OCI-LY3 (cell line): Measurements from ENCODE around the gene GRAMD2B.

Source experiments
- H2AFZ ChIP-seq: fragments of 200-600, 300-600 bp; shearing (Covaris generic); 2 replicates; pipeline ENCODE4 v1.6.0; 2014; ENCODE audit warnings: antibody characterized with exemption, low read depth, low read length
- H3K27ac ChIP-seq: fragments of 200-600, 300-600 bp; sonication (generic); 2 replicates; pipeline ENCODE4 v1.5.1; 2014; ENCODE audit warnings: mild to moderate bottlenecking, low read length, moderate library complexity, mixed read lengths
- H3K27me3 ChIP-seq: fragments of 200-600, 300-600 bp; sonication (generic); 2 replicates; pipeline ENCODE4 v1.6.1; 2014; ENCODE audit warnings: low read depth, low read length, mixed read lengths
- H3K36me3 ChIP-seq: fragments of 200-600, 300-600 bp; sonication (generic); replicated peaks from 2 replicates; pipeline ENCODE3; 2014; ENCODE audit warnings: low read depth, low read length, mixed read lengths
- H3K4me1 ChIP-seq: fragments of 300-600, 200-600 bp; sonication (generic); 2 replicates; pipeline ENCODE4 v1.6.1; 2014; ENCODE audit warnings: low read length, mixed read lengths
- H3K4me2 ChIP-seq: fragments of 200-600, 300-600 bp; sonication (generic); 2 replicates; pipeline ENCODE4 v1.6.1; 2014; ENCODE audit warnings: low read length, mixed read lengths
- H3K4me3 ChIP-seq: fragments of 300-600, 200-600 bp; sonication (generic); 2 replicates; pipeline ENCODE4 v1.5.1; 2014; ENCODE audit warnings: antibody characterized with exemption, mild to moderate bottlenecking, low read length, moderate library complexity
- H3K79me2 ChIP-seq: fragments of 300-600, 200-600 bp; shearing (Covaris generic); 2 replicates; pipeline ENCODE4 v1.6.1; 2014; ENCODE audit warnings: mild to moderate bottlenecking, low read length, mixed read lengths
- H3K9ac ChIP-seq: fragments of 300-600, 200-600 bp; shearing (Covaris generic); 2 replicates; pipeline ENCODE4 v1.6.0; 2014; ENCODE audit warnings: mild to moderate bottlenecking, low read length, moderate library complexity
- H3K9me3 ChIP-seq: fragments of 200-600, 300-600 bp; shearing (Covaris generic); 2 replicates; pipeline ENCODE4 v1.6.1; 2014; ENCODE audit warnings: low read length, mixed read lengths; ENCODE audit not compliant: insufficient read depth
- H4K20me1 ChIP-seq: fragments of 200-600, 300-600 bp; sonication (generic); 2 replicates; pipeline ENCODE4 v1.6.1; 2016; ENCODE audit warnings: low read length, mixed read lengths; ENCODE audit not compliant: insufficient read depth
- CTCF ChIP-seq: fragments of 200-600, 300-600 bp; sonication (generic); IDR thresholded peaks from 2 replicates; pipeline ENCODE4 v1.5.1; 2014; ENCODE audit warnings: antibody characterized with exemption, low read length, low read depth
- EZH2phosphoT487 ChIP-seq: fragments of 200-600 bp; shearing (Covaris generic); IDR thresholded peaks from 2 replicates; pipeline ENCODE4 v1.6.1; 2018; ENCODE audit warnings: antibody characterized with exemption, mixed run types, low read depth

GRAMD2B gene

DNA sequence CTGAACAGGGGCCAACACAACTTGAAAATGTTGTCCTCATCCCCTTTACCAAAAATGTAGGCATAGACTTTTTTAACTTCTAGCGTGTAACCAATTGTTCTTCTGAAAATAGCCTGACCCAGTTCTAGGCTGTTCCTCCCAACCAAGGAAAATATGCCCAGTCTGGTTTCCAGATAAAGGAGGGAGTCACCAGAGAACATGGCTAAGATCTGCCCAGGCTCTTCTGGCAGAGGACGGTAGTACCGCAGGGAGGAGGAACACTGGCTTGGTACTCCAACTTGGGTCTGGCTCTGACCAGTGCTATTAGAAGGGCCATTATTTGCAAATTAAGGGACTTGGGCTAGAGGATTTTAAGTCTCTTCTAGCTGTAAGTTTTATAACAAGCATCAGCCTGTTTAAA lies 63.1 kb downstream of the GRAMD2B start:
- TF ChIP-seq EZH2phosphoT487 (no peak), CTCF (no peak)
- H3K9me3 ChIP-seq, result no peaks in the 10 kb centered on the region
- no peaks in the 10 kb centered on the region for H4K20me1 ChIP-seq
- no peaks in the 10 kb centered on the region for H3K36me3 ChIP-seq
- H3K27ac ChIP-seq, result no peak overlapping the region
- no peaks in the 10 kb centered on the region for H3K27me3 ChIP-seq
- no peaks in the 10 kb centered on the region for H3K79me2 ChIP-seq
- H3K4me2 ChIP-seq, result no peak overlapping the region
- no peak overlapping the region for H3K9ac ChIP-seq
- no peaks in the 10 kb centered on the region for H3K4me1 ChIP-seq
- no peak overlapping the region for H3K4me3 ChIP-seq
- H2AFZ ChIP-seq, result no peak overlapping the region

GRCh38 chr5:126487596-126487995 lies 64.4 kb downstream of the GRAMD2B start:
- Histone ChIP-seq H3K4me2 (no peak overlapping the region), H3K4me1 (no peaks in the 10 kb centered on the region), H3K4me3 (no peak overlapping the region), H3K9me3 (no peaks in the 10 kb centered on the region), H3K27ac (no peak overlapping the region), H2AFZ (no peak overlapping the region), H3K36me3 (no peaks in the 10 kb centered on the region), H3K27me3 (no peaks in the 10 kb centered on the region), H3K9ac (no peak overlapping the region), H3K79me2 (no peaks in the 10 kb centered on the region), H4K20me1 (no peaks in the 10 kb centered on the region)
- TF ChIP-seq EZH2phosphoT487, result no peak
- TF ChIP-seq CTCF, result no peak

DNA sequence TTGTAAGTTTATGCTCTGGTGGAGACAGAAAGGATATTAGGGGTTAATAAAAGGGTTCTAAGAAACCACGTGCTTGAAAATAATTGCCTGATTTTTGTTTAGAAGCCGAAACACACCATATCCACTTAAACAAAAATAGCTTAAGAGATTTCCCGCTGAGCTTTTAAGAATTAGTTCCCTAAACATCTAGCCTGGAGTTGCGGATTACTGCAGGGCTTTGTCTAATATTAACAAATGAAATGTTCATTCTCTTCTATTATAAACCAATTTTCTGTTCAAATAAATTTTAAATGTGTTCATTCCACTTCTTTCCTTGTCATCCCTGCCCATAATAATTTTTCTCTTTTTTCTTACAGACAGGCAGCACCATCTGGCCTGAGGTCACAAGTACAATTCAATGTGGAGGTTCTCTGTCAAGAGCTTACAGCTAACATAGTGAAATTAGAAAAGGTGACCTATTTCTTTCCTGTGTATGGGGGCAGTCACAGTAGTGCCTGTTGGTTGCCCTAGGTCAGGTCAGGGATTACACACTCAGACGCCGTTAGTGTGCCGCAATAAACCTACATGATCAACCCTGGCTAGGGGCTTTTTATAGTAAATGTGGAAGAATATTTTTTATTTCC lies 65.3 kb downstream of the GRAMD2B start:
- no peak overlapping the region for H3K4me3 ChIP-seq
- no peaks in the 10 kb centered on the region for H4K20me1 ChIP-seq
- H3K36me3 ChIP-seq, result no peaks in the 10 kb centered on the region
- H3K27me3 ChIP-seq, result no peaks in the 10 kb centered on the region
- H2AFZ ChIP-seq, result no peak overlapping the region
- no peaks in the 10 kb centered on the region for H3K79me2 ChIP-seq
- H3K9ac ChIP-seq, result no peak overlapping the region
- no peak overlapping the region for H3K4me2 ChIP-seq
- H3K9me3 ChIP-seq, result no peaks in the 10 kb centered on the region
- H3K27ac ChIP-seq, result no peak overlapping the region
- H3K4me1 ChIP-seq, result no peaks in the 10 kb centered on the region
- no peak for TF ChIP-seq CTCF
- no peak for TF ChIP-seq EZH2phosphoT487

- TF ChIP-seq EZH2phosphoT487 (no peak), CTCF (no peak)
- H3K4me3 ChIP-seq, result no peak overlapping the region
- peaks cover 4% of the 10 kb centered on the region; the same call in 1 of the 2 replicates for H3K4me1 ChIP-seq
- no peak overlapping the region for H3K27ac ChIP-seq
- no peak overlapping the region for H2AFZ ChIP-seq
- H3K9ac ChIP-seq, result no peak overlapping the region
- no peak overlapping the region for H3K4me2 ChIP-seq
- H4K20me1 ChIP-seq, result no peaks in the 10 kb centered on the region
- no peaks in the 10 kb centered on the region for H3K27me3 ChIP-seq
- no peaks in the 10 kb centered on the region for H3K9me3 ChIP-seq
- H3K36me3 ChIP-seq, result no peaks in the 10 kb centered on the region
- H3K79me2 ChIP-seq, result no peaks in the 10 kb centered on the region
These were observed 67.1 kb downstream of the GRAMD2B start for GRCh38 chr5:126490167-126490940.
